ENCODE data around the gene RPL21.

DNA sequence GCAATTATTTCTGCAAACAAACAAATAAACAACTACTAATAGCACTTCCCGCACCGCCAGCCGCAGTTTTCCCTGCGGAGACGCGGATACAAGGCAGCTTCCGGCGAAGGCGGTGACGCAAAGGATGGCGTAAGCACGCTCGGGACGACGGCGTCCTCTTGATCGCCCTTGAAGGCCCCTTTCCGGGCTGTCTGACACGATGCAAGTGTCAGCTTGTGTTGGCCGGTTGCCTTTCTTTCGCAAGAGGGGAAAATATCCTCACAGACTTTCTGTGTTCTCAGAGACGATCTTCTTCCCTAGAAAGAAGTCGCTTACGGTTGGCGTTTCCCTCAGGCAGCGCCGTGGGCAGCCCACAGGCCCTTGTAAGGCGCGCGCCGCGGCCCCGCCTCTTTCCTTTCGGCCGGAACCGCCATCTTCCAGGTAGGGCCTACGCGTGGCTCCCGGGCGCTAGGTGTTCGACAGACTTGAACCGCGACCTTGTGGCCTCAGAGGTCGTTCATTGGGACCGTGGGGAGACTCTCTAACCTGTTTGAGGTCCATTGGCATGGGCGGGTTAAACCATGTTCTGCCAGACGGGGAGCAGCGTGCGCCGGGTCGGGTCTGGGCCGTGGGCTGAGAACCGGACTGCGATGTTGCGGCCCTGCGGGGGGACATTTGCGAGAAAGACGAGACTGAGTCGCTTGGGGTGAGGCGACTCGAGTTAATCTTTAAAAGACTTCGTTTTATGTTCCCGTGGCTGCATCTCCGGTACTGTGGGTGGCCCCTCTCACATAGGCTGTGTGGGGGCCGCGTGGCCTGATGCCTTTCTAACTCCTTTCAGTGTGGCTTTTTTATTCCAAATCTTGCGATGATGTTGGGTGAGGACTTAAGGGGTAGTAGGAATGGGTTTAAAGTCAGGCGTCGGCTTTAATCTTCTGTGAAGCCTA lies at the start of gene RPL21:
- TF ChIP-seq, protein P1, sequence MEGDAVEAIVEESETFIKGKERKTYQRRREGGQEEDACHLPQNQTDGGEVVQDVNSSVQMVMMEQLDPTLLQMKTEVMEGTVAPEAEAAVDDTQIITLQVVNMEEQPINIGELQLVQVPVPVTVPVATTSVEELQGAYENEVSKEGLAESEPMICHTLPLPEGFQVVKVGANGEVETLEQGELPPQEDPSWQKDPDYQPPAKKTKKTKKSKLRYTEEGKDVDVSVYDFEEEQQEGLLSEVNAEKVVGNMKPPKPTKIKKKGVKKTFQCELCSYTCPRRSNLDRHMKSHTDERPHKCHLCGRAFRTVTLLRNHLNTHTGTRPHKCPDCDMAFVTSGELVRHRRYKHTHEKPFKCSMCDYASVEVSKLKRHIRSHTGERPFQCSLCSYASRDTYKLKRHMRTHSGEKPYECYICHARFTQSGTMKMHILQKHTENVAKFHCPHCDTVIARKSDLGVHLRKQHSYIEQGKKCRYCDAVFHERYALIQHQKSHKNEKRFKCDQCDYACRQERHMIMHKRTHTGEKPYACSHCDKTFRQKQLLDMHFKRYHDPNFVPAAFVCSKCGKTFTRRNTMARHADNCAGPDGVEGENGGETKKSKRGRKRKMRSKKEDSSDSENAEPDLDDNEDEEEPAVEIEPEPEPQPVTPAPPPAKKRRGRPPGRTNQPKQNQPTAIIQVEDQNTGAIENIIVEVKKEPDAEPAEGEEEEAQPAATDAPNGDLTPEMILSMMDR (conservative IDR thresholded peaks at IDR 0.05; ENCODE audit: low read depth, low read length): no peak
- TF ChIP-seq EZH2 (IDR thresholded peaks at IDR 0.05; ENCODE audit: low read length, unreplicated experiment): no peak
